ENCODE results near the gene TNS1. TPM values are rescaled to one million over a fixed set of nuclear protein-coding genes. Genes with fewer than 3 reads are reported as not detected.

TNS1 gene
- polyA plus RNA-seq, 1 of the 3 experiments (the other 2 are of a cell fraction), result 12.1 TPM

- no peak overlapping the region for H3K4me2 ChIP-seq
- 62% methylated on average over 5 of the region's 5 CpGs for WGBS (ENCODE audit: low lambda C conversion rate)
- peaks cover 69% of the 10 kb centered on the region for H4K20me1 ChIP-seq (ENCODE audit: insufficient read depth)
- peaks cover 14 to 25% of the 10 kb centered on the region in 2 experiments for H3K36me3 ChIP-seq (replicated peaks in 1 of 2; ENCODE audit: control insufficient read depth in 1 of 2, insufficient read depth in 2 of 2, low read length in 1 of 2)
- no peaks in the 10 kb centered on the region for H3K27me3 ChIP-seq (ENCODE audit: insufficient read depth)
- H3K9me2 ChIP-seq, result no peaks in the 10 kb centered on the region
- TF ChIP-seq SIN3A (IDR thresholded peaks at IDR 0.05; ENCODE audit: borderline replicate concordance, low read depth, low read length), result no peak
- H3F3A ChIP-seq (replicated peaks; ENCODE audit: insufficient read depth), result peaks cover 23% of the 10 kb centered on the region
- no peak overlapping the region; a peak in 1 of 4 replicates for H3K27ac ChIP-seq (ENCODE audit: low read depth in 2 of 2, low read length in 1 of 2)
- H3K4me1 ChIP-seq (ENCODE audit: control insufficient read depth in 1 of 2, insufficient read depth in 2 of 2, low read depth in 1 of 2, low read length in 1 of 2), result peaks cover 19 to 71% of the 10 kb centered on the region in 2 experiments; a peak in 2 of 4 replicates
- H3K4me3 ChIP-seq (ENCODE audit: low read depth in 2 of 2, low read length in 1 of 2), result no peak overlapping the region
- POLR2A ChIA-PET, result no interaction called here
- CTCF ChIA-PET, result interaction anchor here (1.3 to 6.2 kb wide), 3 partner anchors 14 to 87 kb away, joined by 5 to 49 read pairs (median 6); no protein-coding TSS in a partner anchor
- no peaks in the 10 kb centered on the region for H3K9me3 ChIP-seq
- DNase-seq, result no peak
- no peak overlapping the region for H3K9ac ChIP-seq
- peaks cover 92% of the 10 kb centered on the region for H3K79me2 ChIP-seq (ENCODE audit: insufficient read depth)
- no peak overlapping the region for H2AFZ ChIP-seq (ENCODE audit: low read depth)
These were observed 96.0 kb downstream of the TNS1 start for GRCh38 chr2:217906798-217907197.

- 94% methylated on average over 9 of the region's 9 CpGs for WGBS (ENCODE audit: low lambda C conversion rate)
- Histone ChIP-seq H3K9me2 (no peaks in the 10 kb centered on the region), H3F3A (replicated peaks; ENCODE audit: insufficient read depth) (peaks cover 31% of the 10 kb centered on the region), H3K4me3 (ENCODE audit: low read depth in 2 of 2, low read length in 1 of 2) (no peak overlapping the region), H2AFZ (ENCODE audit: low read depth) (no peak overlapping the region), H3K9ac (no peak overlapping the region), H4K20me1 (ENCODE audit: insufficient read depth) (peaks cover 68% of the 10 kb centered on the region), H3K79me2 (ENCODE audit: insufficient read depth) (peaks cover 89% of the 10 kb centered on the region), H3K27ac (ENCODE audit: low read depth in 2 of 2, low read length in 1 of 2) (no peak overlapping the region; a peak in 1 of 4 replicates), H3K36me3 (replicated peaks in 1 of 2; ENCODE audit: control insufficient read depth in 1 of 2, insufficient read depth in 2 of 2, low read length in 1 of 2) (peaks cover 19% of the 10 kb centered on the region in 2 experiments), H3K9me3 (no peaks in the 10 kb centered on the region), H3K27me3 (ENCODE audit: insufficient read depth) (no peaks in the 10 kb centered on the region), H3K4me1 (ENCODE audit: control insufficient read depth in 1 of 2, insufficient read depth in 2 of 2, low read depth in 1 of 2, low read length in 1 of 2) (peaks cover 10 to 62% of the 10 kb centered on the region in 2 experiments; a peak in 2 of 4 replicates), H3K4me2 (no peak overlapping the region)
- CTCF ChIA-PET, result interaction anchor here (1.3 to 6.2 kb wide), 4 partner anchors 15 to 163 kb away, joined by 4 to 49 read pairs (median 6); partner anchors contain the start of gene RUFY4
- no peak for DNase-seq
- POLR2A ChIA-PET, result no interaction called here
- TF ChIP-seq CHD2 (IDR thresholded peaks at IDR 0.05; ENCODE audit: low read length, partially characterized antibody) (no peak), RFX5 (IDR thresholded peaks at IDR 0.05; ENCODE audit: low read length) (no peak), FOSL2 (IDR thresholded peaks at IDR 0.05; ENCODE audit: borderline replicate concordance, low read depth) (no peak), MXI1 (IDR thresholded peaks at IDR 0.05; ENCODE audit: low read depth, low read length) (no peak), USF2 (IDR thresholded peaks at IDR 0.05; ENCODE audit: borderline replicate concordance, low read depth, low read length) (no peak), IRF3 (IDR thresholded peaks at IDR 0.05; ENCODE audit: low read depth, low read length) (no peak), SMC3 (IDR thresholded peaks at IDR 0.05; ENCODE audit: low read depth, low read length) (no peak), EP300 (IDR thresholded peaks at IDR 0.05; ENCODE audit: borderline replicate concordance in 1 of 2, low read depth in 1 of 2, low read length in 1 of 2) (no peak), EZH2phosphoT487 (IDR thresholded peaks at IDR 0.05; ENCODE audit: borderline replicate concordance, low read depth) (no peak), REST (IDR thresholded peaks at IDR 0.05; ENCODE audit: low read depth, low read length) (no peak), PBX3 (IDR thresholded peaks at IDR 0.05) (no peak), FOXJ3 (CRISPR knock-in tag; IDR thresholded peaks at IDR 0.05) (no peak), ZBTB33 (IDR thresholded peaks at IDR 0.05; ENCODE audit: borderline replicate concordance, low read depth) (no peak), TEAD4 (IDR thresholded peaks at IDR 0.05; ENCODE audit: borderline replicate concordance, insufficient read depth) (no peak), JUND (IDR thresholded peaks at IDR 0.05) (no peak), MAX (IDR thresholded peaks at IDR 0.05; ENCODE audit: low read depth) (no peak), YY1 (IDR thresholded peaks at IDR 0.05; ENCODE audit: low read depth) (no peak)
These were observed 96.9 kb downstream of the TNS1 start for GRCh38 chr2:217905896-217906295.
